ENCODE data around the gene DNASE1L1. TPM values are rescaled to one million over a fixed set of nuclear protein-coding genes. Genes with fewer than 3 reads are reported as not detected.

Gene DNASE1L1
- total and polyA plus RNA-seq, 2 of the 13 experiments (the other 11 are each of a cell fraction or from before 2014, with no cell fraction given): 4.7 to 12.3 TPM

DNA sequence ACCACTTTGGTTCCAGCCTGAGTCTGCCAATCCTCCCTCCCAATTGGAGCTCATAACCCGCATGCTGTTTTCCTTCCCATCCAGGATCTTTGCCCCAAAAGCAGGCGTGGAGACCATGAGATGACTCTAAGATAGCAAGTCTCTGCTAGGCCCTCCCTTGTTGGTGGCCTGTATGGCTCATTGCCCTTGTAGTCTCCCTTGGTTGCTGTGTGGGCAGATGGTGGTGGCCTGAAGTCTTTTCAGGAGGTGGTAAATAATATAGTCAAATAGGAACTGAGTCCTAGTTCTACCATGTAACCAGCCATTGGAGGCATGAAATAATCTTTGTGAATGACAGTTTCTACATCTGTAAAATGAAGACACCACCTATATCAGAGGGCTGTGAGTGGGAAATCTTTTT, 20.7 kb upstream of the DNASE1L1 start:
- Histone ChIP-seq H3K4me2 (ENCODE audit: low read depth, low read length) (peak overlapping the region; percentile 74), H3K27ac (ENCODE audit: extremely low read length, insufficient read depth, low read length) (no peak overlapping the region), H3K27me3 (ENCODE audit: control insufficient read depth in 1 of 2, insufficient read depth in 2 of 2, low read length in 2 of 2) (no peaks in the 10 kb centered on the region), H3K36me3 (replicated peaks in 1 of 2; ENCODE audit: control insufficient read depth in 1 of 2, insufficient read depth in 2 of 2, low read length in 2 of 2) (no peaks in the 10 kb centered on the region; a peak in 2 of 5 replicates), H4K20me1 (ENCODE audit: insufficient read depth, low read length) (no peaks in the 10 kb centered on the region), H3K9ac (ENCODE audit: insufficient read depth, low read depth, low read length) (peak overlapping the region; percentile 70; the same call in 1 of the 2 replicates), H2AFZ (ENCODE audit: low read length) (no peak overlapping the region), H3K79me2 (ENCODE audit: insufficient read depth, low read length) (peaks cover 15% of the 10 kb centered on the region), H3K9me3 (ENCODE audit: low read length) (no peaks in the 10 kb centered on the region), H3K4me3 (replicated peaks in 1 of 3; ENCODE audit: insufficient read depth in 1 of 3, low read depth in 2 of 3, low read length in 3 of 3) (peak overlapping the region; percentile 64 to 74 (median 72); a peak in 3 of 6 replicates), H3K4me1 (ENCODE audit: insufficient read depth, low read length) (peaks cover 33% of the 10 kb centered on the region)
- FAIRE-seq (no peak), ATAC-seq (no peak), DNase-seq (ENCODE audit: low spot score) (no peak)
- BruUV-seq (replicated peaks): TSS peak; percentile 75
- ChIA-PET CTCF (ENCODE audit: low intra/inter-chr PET ratio, low total read pairs) (no interaction called here), POLR2A (interaction anchor here (2.0 to 3.4 kb wide), 3 partner anchors 20 to 98 kb away, joined by 5 to 24 read pairs (median 7); partner anchors contain the start of genes DNASE1L1 and RPL10)
- in situ Hi-C loops (cut with HindIII; ENCODE audit: extremely low pct_ligation_motif_present, low pct_unique_long_range_greater_than_20kb) (no loop called here), intact Hi-C loops (cut with micrococcal nuclease; ENCODE audit: unreplicated experiment) (no loop called here)
- TF ChIP-seq, protein P1, sequence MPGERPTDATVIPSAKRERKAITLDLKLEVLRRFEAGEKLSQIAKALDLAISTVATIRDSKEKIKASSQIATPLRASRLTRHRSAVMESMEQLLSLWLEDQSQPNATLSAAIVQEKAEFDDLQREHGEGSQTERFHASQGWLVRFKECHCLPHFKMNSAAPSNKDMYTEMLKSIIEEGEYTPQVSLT (CRISPR knock-in tag; IDR thresholded peaks at IDR 0.05; ENCODE audit: borderline replicate concordance, low read depth): no peak
- TF ChIP-seq, protein P2, sequence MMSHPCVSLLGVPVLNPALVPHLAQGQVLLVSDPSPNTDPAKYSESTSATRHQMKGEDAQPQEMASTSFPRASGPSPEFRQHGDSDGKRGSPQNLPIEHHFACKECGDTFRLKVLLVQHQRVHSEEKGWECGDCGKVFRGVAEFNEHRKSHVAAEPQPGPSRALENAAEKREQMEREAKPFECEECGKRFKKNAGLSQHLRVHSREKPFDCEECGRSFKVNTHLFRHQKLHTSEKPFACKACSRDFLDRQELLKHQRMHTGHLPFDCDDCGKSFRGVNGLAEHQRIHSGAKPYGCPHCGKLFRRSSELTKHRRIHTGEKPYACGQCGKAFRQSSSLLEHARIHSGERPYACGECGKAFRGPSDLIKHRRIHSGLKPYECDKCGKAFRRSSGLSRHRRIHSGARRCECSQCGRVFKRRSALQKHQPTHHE (CRISPR knock-in tag; IDR thresholded peaks at IDR 0.05; ENCODE audit: borderline replicate concordance): no peak
- TF ChIP-seq, protein P3, sequence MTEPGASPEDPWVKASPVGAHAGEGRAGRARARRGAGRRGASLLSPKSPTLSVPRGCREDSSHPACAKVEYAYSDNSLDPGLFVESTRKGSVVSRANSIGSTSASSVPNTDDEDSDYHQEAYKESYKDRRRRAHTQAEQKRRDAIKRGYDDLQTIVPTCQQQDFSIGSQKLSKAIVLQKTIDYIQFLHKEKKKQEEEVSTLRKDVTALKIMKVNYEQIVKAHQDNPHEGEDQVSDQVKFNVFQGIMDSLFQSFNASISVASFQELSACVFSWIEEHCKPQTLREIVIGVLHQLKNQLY (CRISPR knock-in tag; IDR thresholded peaks at IDR 0.05): no peak
- TF ChIP-seq ZNF737 (CRISPR knock-in tag; IDR thresholded peaks at IDR 0.05; ENCODE audit: borderline replicate concordance) (no peak), ZNF850 (CRISPR knock-in tag; conservative IDR thresholded peaks at IDR 0.05) (no peak), FOXO1 (CRISPR knock-in tag; IDR thresholded peaks at IDR 0.05) (no peak), REXO4 (CRISPR knock-in tag; IDR thresholded peaks at IDR 0.05; ENCODE audit: borderline replicate concordance) (no peak), ZNF713 (CRISPR knock-in tag; IDR thresholded peaks at IDR 0.05) (no peak)
- WGBS (ENCODE audit: low lambda C conversion rate): no CpG with 5 or more reads among the region's 2 CpGs

All from HepG2 (cell line).